Spleen (tissue), 7 donors: ENCODE measurements around the gene CHMP4A.

Source experiments
- CTCF ChIP-seq, 11 experiments: fragments of 200-600 bp in 7 of 11; fragments of 450-650 bp in 4 of 11; sonication (generic) in 4 of 11; IDR thresholded peaks in 8 of 11; conservative IDR thresholded peaks in 3 of 11; 1 replicate in 7 of 11; 2 replicates in 4 of 11; pipeline versions ENCODE4 v1.4.0 to v1.8.0; 2016 to 2021; ENCODE audit warnings: antibody characterized with exemption in 11 of 11, inconsistent platforms in 4 of 11, mild to moderate bottlenecking in 1 of 11
- POLR2A ChIP-seq, 3 donors: fragments of 450-650 bp; IDR thresholded peaks; one replicate each; pipeline ENCODE4 v1.5.1; 2017; ENCODE audit warnings: antibody characterized with exemption in 3 of 3, mild to moderate bottlenecking in 1 of 3
- POLR2AphosphoS5 ChIP-seq, 3 donors: sonication (generic); formaldehyde crosslinking; IDR thresholded peaks; one replicate each; pipeline ENCODE4 v1.5.1; 2017; ENCODE audit warnings: antibody characterized with exemption in 3 of 3
- donor health status: DM: no; HTN: no; CAD: no; lungs with moderate emphysema.
- donor health status: DM: no; HTN: no; CAD: no.
- donor health status: DM: no; HTN: no; CAD: no.

GRCh38 chr14:24247422-24247821 lies 34.1 kb upstream of the CHMP4A start:
- TF ChIP-seq CTCF (IDR thresholded peaks at IDR 0.05 in 8 of 11, conservative IDR thresholded peaks at IDR 0.05 in 3 of 11) = no peak
- TF ChIP-seq POLR2AphosphoS5 (IDR thresholded peaks at IDR 0.05) = no peak
- no peak for TF ChIP-seq POLR2A (IDR thresholded peaks at IDR 0.05)
